CD14-positive monocyte (primary cell): ENCODE data around the gene CAMK1G. TPM values are rescaled to one million over a fixed set of nuclear protein-coding genes. Genes with fewer than 3 reads are reported as not detected.

Experiments used
- DNase-seq, 3 donors: peaks; one replicate each; pipeline ENCODE4 v3.0.0-alpha.2; 2011 to 2022
- H2AFZ ChIP-seq: 2 replicates; pipeline ENCODE4 v1.6.0; 2012; ENCODE audit warnings: mild to moderate bottlenecking, low read depth, low read length, inconsistent platforms; ENCODE audit not compliant: insufficient read depth, poor library complexity, severe bottlenecking
- H3K27ac ChIP-seq, 2 donors: 1 replicate in 1 of 2; 2 replicates in 1 of 2; pipeline ENCODE4 v1.5.1; 2012 to 2013; ENCODE audit warnings: low read length in 2 of 2, control low read depth in 1 of 2, inconsistent platforms in 1 of 2, low read depth in 1 of 2, mild to moderate bottlenecking in 1 of 2
- H3K27me3 ChIP-seq, 2 donors: one replicate each; pipeline versions ENCODE4 v1.6.0 to v1.6.1; 2011 to 2013; ENCODE audit warnings: low read length in 2 of 2; ENCODE audit not compliant: control insufficient read depth in 2 of 2, insufficient read depth in 2 of 2
- H3K36me3 ChIP-seq, 2 donors: replicated peaks in 1 of 2; 1 replicate in 1 of 2; 2 replicates in 1 of 2; pipeline versions ENCODE4 v1.5.1 to v1.6.1; 2012 to 2013; ENCODE audit warnings: low read length in 2 of 2, control low read depth in 1 of 2, inconsistent platforms in 1 of 2, mild to moderate bottlenecking in 1 of 2; ENCODE audit not compliant: insufficient read depth in 2 of 2, control insufficient read depth in 1 of 2
- H3K4me1 ChIP-seq, 2 donors: 1 replicate in 1 of 2; 2 replicates in 1 of 2; pipeline versions ENCODE4 v1.5.1 to v1.6.1; 2012 to 2013; ENCODE audit warnings: low read length in 2 of 2, control low read depth in 1 of 2, inconsistent platforms in 1 of 2, mild to moderate bottlenecking in 1 of 2, moderate library complexity in 1 of 2; ENCODE audit not compliant: insufficient read depth in 2 of 2, control insufficient read depth in 1 of 2
- H3K4me2 ChIP-seq: replicated peaks from 2 replicates; pipeline ENCODE3; 2012; ENCODE audit warnings: low read length, moderate library complexity, mild to moderate bottlenecking; ENCODE audit not compliant: poor library complexity, severe bottlenecking; ENCODE audit errors: extremely low read depth
- H3K4me3 ChIP-seq, 3 experiments: fragments of 200-600 bp in 1 of 3; sonication (generic) in 1 of 3; replicated peaks in 1 of 3; 1 replicate in 2 of 3; 2 replicates in 1 of 3; pipeline ENCODE4 v1.5.1; 2011 to 2013; ENCODE audit warnings: low read length in 3 of 3, mild to moderate bottlenecking in 3 of 3, control low read depth in 2 of 3, low read depth in 2 of 3, inconsistent platforms in 1 of 3, moderate library complexity in 1 of 3
- H3K79me2 ChIP-seq: 2 replicates; pipeline ENCODE4 v1.6.0; 2012; ENCODE audit warnings: mild to moderate bottlenecking, control low read depth, inconsistent platforms, low read length, moderate library complexity; ENCODE audit not compliant: insufficient read depth
- H3K9ac ChIP-seq: 2 replicates; pipeline ENCODE4 v1.6.0; 2017; ENCODE audit warnings: low read length, mild to moderate bottlenecking; ENCODE audit not compliant: insufficient read depth, poor library complexity, severe bottlenecking
- H3K9me3 ChIP-seq, 2 donors: replicated peaks in 1 of 2; 1 replicate in 1 of 2; 2 replicates in 1 of 2; pipeline versions ENCODE4 v1.5.1 to v1.6.1; 2012 to 2013; ENCODE audit warnings: low read length in 2 of 2, control low read depth in 1 of 2; ENCODE audit not compliant: control insufficient read depth in 1 of 2, insufficient read depth in 1 of 2
- H4K20me1 ChIP-seq: 2 replicates; pipeline ENCODE4 v1.6.0; 2012; ENCODE audit warnings: mild to moderate bottlenecking, low read length, control low read depth, moderate library complexity; ENCODE audit not compliant: insufficient read depth
- H3K27ac Mint-ChIP-seq, 7 donors: one replicate each; pipeline ENCODE4 v1.8.0; 2020; ENCODE audit warnings: mild to moderate bottlenecking in 7 of 7, mixed read lengths in 7 of 7, moderate library complexity in 6 of 7, inconsistent platforms in 2 of 7
- H3K27me3 Mint-ChIP-seq, 3 donors: one replicate each; pipeline ENCODE4 v1.8.0; 2021 to 2022; ENCODE audit warnings: low read depth in 3 of 3, mild to moderate bottlenecking in 3 of 3, mixed read lengths in 3 of 3, moderate library complexity in 3 of 3, inconsistent platforms in 1 of 3
- H3K36me3 Mint-ChIP-seq, 2 donors: one replicate each; pipeline ENCODE4 v1.8.0; 2020; ENCODE audit warnings: mixed read lengths in 2 of 2, inconsistent platforms in 1 of 2, mild to moderate bottlenecking in 1 of 2
- H3K4me1 Mint-ChIP-seq: one replicate; pipeline ENCODE4 v1.8.0; 2020; ENCODE audit warnings: mild to moderate bottlenecking, mixed read lengths
- H3K4me3 Mint-ChIP-seq, 2 donors: one replicate each; pipeline ENCODE4 v1.8.0; 2020; ENCODE audit warnings: mild to moderate bottlenecking in 2 of 2, mixed read lengths in 2 of 2, moderate library complexity in 1 of 2
- H3K9me3 Mint-ChIP-seq, 7 donors: one replicate each; pipeline ENCODE4 v1.8.0; 2020 to 2022; ENCODE audit warnings: mixed read lengths in 7 of 7, mild to moderate bottlenecking in 6 of 7, moderate library complexity in 6 of 7, inconsistent platforms in 2 of 7
- WGBS: methylation state at CpG from one replicate; pipeline ENCODE4 v1.1.5; 2013; ENCODE audit warnings: missing lambda C conversion rate; ENCODE audit not compliant: insufficient coverage; 5-methylcytosine and 5-hydroxymethylcytosine counted together
- intact Hi-C, 2 donors: fragments of 100-400 bp; cut with micrococcal nuclease; formaldehyde crosslinking; loops; one replicate each; pipeline versions ENCODE4 v1.15.0 to v1.15.1; 2023
- polyA plus RNA-seq, 3 donors: library from polyadenylated mRNA; depleted of rRNA in 1 of 3; unstranded in 2 of 3; stranded (reverse) in 1 of 3; fragments of 300-500 nt in 2 of 3; fragments of >200 nt in 1 of 3; fragmentation: Illumina TruSeq in 2 of 3; gene quantifications; 1 replicate in 2 of 3; 2 replicates in 1 of 3; pipeline ENCODE4 v1.2.3, GENCODE V29; 2012 to 2021
- TF ChIP-seq, protein P1 (sequence below): fragments of 200-600 bp; IDR thresholded peaks from one replicate; pipeline ENCODE4 v1.8.0; 2022; ENCODE audit warnings: antibody characterized with exemption, mild to moderate bottlenecking

The CAMK1G gene
- polyA plus RNA-seq, 3 donors, result not detected

DNA sequence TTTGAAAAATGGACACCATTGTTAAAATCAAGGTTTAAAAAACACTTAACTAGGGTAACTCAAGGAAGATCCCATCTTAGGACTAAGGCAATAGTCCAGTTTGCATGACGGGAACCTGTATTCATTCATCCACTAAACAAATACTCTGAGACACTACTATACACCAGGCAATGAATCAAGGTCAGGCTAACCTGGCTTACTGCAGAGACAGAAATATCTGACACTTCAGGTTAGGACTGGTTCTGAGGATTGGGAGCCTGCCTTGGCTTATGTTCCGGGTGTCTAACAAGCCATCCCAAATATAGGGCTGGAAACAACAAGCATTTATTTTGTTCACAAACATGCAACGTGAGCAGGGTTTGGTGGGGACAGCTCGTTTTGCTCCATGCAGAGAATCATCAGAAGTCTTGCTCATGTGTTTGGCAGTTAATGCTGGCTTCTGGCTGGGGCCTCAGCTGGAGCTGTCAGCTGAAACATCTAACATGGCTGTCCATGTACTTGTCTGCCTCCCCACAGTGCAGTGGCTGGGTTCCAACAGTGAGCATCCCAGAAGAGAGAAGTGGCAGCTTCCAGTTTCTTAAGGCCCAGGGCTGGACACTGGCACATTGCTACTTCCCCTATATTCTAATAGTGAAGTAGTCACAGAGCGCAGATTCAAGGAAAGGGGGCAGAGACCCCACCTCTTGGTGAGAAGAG is 37.0 kb upstream of the CAMK1G start:
- peaks cover 0 to 3% (median 0%) of the 10 kb centered on the region in 7 donors for H3K9me3 Mint-ChIP-seq
- H3K36me3 Mint-ChIP-seq, result no peaks in the 10 kb centered on the region
- WGBS, result 88% methylated on average over 3 of the region's 5 CpGs
- Histone ChIP-seq H3K79me2 (no peaks in the 10 kb centered on the region), H3K9me3 (no peaks in the 10 kb centered on the region), H3K36me3 (no peaks in the 10 kb centered on the region), H2AFZ (no peak overlapping the region), H3K4me3 (no peak overlapping the region), H3K4me1 (no peaks in the 10 kb centered on the region), H3K27me3 (no peaks in the 10 kb centered on the region), H3K9ac (no peak overlapping the region), H3K4me2 (no peak overlapping the region), H4K20me1 (no peaks in the 10 kb centered on the region), H3K27ac (no peak overlapping the region)
- no peaks in the 10 kb centered on the region for H3K4me1 Mint-ChIP-seq
- no peak overlapping the region for H3K27ac Mint-ChIP-seq
- no peak overlapping the region for H3K4me3 Mint-ChIP-seq
- TF ChIP-seq, protein P1, sequence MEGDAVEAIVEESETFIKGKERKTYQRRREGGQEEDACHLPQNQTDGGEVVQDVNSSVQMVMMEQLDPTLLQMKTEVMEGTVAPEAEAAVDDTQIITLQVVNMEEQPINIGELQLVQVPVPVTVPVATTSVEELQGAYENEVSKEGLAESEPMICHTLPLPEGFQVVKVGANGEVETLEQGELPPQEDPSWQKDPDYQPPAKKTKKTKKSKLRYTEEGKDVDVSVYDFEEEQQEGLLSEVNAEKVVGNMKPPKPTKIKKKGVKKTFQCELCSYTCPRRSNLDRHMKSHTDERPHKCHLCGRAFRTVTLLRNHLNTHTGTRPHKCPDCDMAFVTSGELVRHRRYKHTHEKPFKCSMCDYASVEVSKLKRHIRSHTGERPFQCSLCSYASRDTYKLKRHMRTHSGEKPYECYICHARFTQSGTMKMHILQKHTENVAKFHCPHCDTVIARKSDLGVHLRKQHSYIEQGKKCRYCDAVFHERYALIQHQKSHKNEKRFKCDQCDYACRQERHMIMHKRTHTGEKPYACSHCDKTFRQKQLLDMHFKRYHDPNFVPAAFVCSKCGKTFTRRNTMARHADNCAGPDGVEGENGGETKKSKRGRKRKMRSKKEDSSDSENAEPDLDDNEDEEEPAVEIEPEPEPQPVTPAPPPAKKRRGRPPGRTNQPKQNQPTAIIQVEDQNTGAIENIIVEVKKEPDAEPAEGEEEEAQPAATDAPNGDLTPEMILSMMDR, result no peak
- H3K27me3 Mint-ChIP-seq, result peaks cover 6 to 8% (median 7%) of the 10 kb centered on the region in 3 donors
- DNase-seq, result no peak
- intact Hi-C loops, result no loop called here

DNA sequence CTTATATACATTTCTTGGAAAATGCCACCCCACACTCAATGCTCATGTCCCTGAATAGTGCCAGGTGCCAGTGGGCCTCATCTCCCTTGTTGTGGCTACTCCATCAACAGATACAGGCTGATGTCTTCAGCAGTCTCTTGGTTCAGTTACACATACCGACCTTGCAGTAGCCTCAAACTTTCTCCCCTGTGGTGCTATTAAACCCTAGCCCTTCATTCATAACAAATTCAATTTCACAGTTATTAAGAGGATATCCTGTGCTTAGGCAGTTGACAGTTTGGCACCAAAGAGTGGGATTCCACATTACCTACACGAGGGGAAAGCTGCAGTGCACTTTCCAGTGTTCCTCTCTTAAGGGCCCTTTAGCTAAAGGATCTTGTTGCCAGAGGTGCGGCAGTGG is 35.9 kb upstream of the CAMK1G start:
- WGBS, result 80% methylated on average over 1 of the region's 3 CpGs

More for the DNA sequence above, 35.9 kb upstream of the CAMK1G start:
- Histone ChIP-seq H2AFZ (no peak overlapping the region), H3K27ac (no peak overlapping the region), H3K79me2 (no peaks in the 10 kb centered on the region), H3K36me3 (no peaks in the 10 kb centered on the region), H3K4me2 (no peak overlapping the region), H3K9me3 (no peaks in the 10 kb centered on the region), H4K20me1 (no peaks in the 10 kb centered on the region), H3K4me3 (no peak overlapping the region), H3K9ac (no peak overlapping the region), H3K27me3 (peaks cover 0 to 2% of the 10 kb centered on the region in 2 donors), H3K4me1 (no peaks in the 10 kb centered on the region)
- Mint-ChIP-seq H3K4me3 (no peak overlapping the region), H3K27ac (peak overlapping the region in 1 of 7 donors; percentile 43), H3K36me3 (no peaks in the 10 kb centered on the region), H3K9me3 (peaks cover 0 to 3% (median 0%) of the 10 kb centered on the region in 7 donors), H3K4me1 (no peaks in the 10 kb centered on the region), H3K27me3 (peaks cover 7 to 9% (median 8%) of the 10 kb centered on the region in 3 donors)
- intact Hi-C loops, result no loop called here
- TF ChIP-seq, protein P1, result no peak
- no peak for DNase-seq
